CD8-positive, alpha-beta memory T cell (primary cell): Measurements from ENCODE around the gene SNRPA. TPM values are rescaled to one million over a fixed set of nuclear protein-coding genes. Genes with fewer than 3 reads are reported as not detected.

ENCODE experiments used
- CTCF ChIA-PET: fragments of 350-600 bp; sonication (Branson Sonifier 250); formaldehyde crosslinking; loops from one replicate; lab custom pipeline; 2021; ENCODE audit warnings: antibody characterized with exemption; lab: Charles Lee
- POLR2A ChIA-PET: fragments of 350-600 bp; sonication (Branson Sonifier 250); formaldehyde crosslinking; loops from one replicate; lab custom pipeline; 2021; ENCODE audit warnings: antibody characterized with exemption; lab: Charles Lee
- DNase-seq, 5 donors: peaks; one replicate each; pipeline versions ENCODE4 v3.0.0 to v3.0.0-alpha.2; 2020 to 2022; ENCODE audit warnings: mixed read lengths in 1 of 5
- H3K27ac ChIP-seq: one replicate; pipeline ENCODE4 v1.7.0; 2013; ENCODE audit warnings: low read depth, mild to moderate bottlenecking, low read length, moderate library complexity
- H3K27me3 ChIP-seq: 2 replicates; pipeline ENCODE4 v1.7.0; 2013; ENCODE audit warnings: low read length, mild to moderate bottlenecking; ENCODE audit not compliant: insufficient read depth, poor library complexity, severe bottlenecking
- H3K36me3 ChIP-seq: 2 replicates; pipeline ENCODE4 v1.7.0; 2013; ENCODE audit warnings: mild to moderate bottlenecking, low read length, moderate library complexity; ENCODE audit not compliant: insufficient read depth
- H3K4me1 ChIP-seq: 2 replicates; pipeline ENCODE4 v1.7.0; 2013; ENCODE audit warnings: mild to moderate bottlenecking, low read length, moderate library complexity; ENCODE audit not compliant: insufficient read depth
- H3K4me3 ChIP-seq: 2 replicates; pipeline ENCODE4 v1.7.0; 2013; ENCODE audit warnings: mild to moderate bottlenecking, low read length
- H3K9me3 ChIP-seq: 2 replicates; pipeline ENCODE4 v1.7.0; 2013; ENCODE audit warnings: mild to moderate bottlenecking, low read length
- H3K27ac Mint-ChIP-seq, 8 donors: one replicate each; pipeline ENCODE4 v1.8.0; 2020 to 2021; ENCODE audit warnings: mixed read lengths in 8 of 8, mild to moderate bottlenecking in 6 of 8, inconsistent platforms in 3 of 8, moderate library complexity in 3 of 8
- H3K27me3 Mint-ChIP-seq, 2 donors: one replicate each; pipeline ENCODE4 v1.8.0; 2020 to 2021; ENCODE audit warnings: mixed read lengths in 2 of 2, mild to moderate bottlenecking in 1 of 2, moderate library complexity in 1 of 2
- H3K36me3 Mint-ChIP-seq, 3 donors: one replicate each; pipeline ENCODE4 v1.8.0; 2020 to 2021; ENCODE audit warnings: mixed read lengths in 3 of 3, inconsistent platforms in 1 of 3, mild to moderate bottlenecking in 1 of 3
- H3K4me1 Mint-ChIP-seq, 3 donors: one replicate each; pipeline ENCODE4 v1.8.0; 2020 to 2021; ENCODE audit warnings: mixed read lengths in 3 of 3, inconsistent platforms in 1 of 3, mild to moderate bottlenecking in 1 of 3
- H3K4me3 Mint-ChIP-seq, 7 donors: one replicate each; pipeline ENCODE4 v1.8.0; 2020 to 2021; ENCODE audit warnings: mixed read lengths in 7 of 7, mild to moderate bottlenecking in 6 of 7, moderate library complexity in 4 of 7, inconsistent platforms in 2 of 7
- H3K9me3 Mint-ChIP-seq, 5 donors: one replicate each; pipeline ENCODE4 v1.8.0; 2020 to 2022; ENCODE audit warnings: mixed read lengths in 5 of 5, mild to moderate bottlenecking in 3 of 5, moderate library complexity in 2 of 5, inconsistent platforms in 1 of 5
- polyA plus RNA-seq: library from polyadenylated mRNA; unstranded; fragments of 300-500 nt; fragmentation: Illumina TruSeq; gene quantifications from one replicate; pipeline ENCODE4 v1.2.3, GENCODE V29; 2021
- total RNA-seq, 2 experiments: library from RNA; stranded (reverse); gene quantifications; one replicate each; pipeline ENCODE4 v1.2.3, GENCODE V29; 2021

The SNRPA gene
- total and polyA plus RNA-seq, 3 experiments from 2014 or later = 89.5 to 202 (median 202) TPM

- DNase-seq = no peak
- Histone ChIP-seq H3K4me1 (no peaks in the 10 kb centered on the region), H3K9me3 (no peaks in the 10 kb centered on the region), H3K36me3 (peaks cover 22% of the 10 kb centered on the region), H3K4me3 (no peak overlapping the region), H3K27ac (no peak overlapping the region), H3K27me3 (no peaks in the 10 kb centered on the region)
- Mint-ChIP-seq H3K27me3 (no peaks in the 10 kb centered on the region), H3K27ac (no peak overlapping the region), H3K9me3 (peaks cover 0 to 2% (median 0%) of the 10 kb centered on the region in 5 donors), H3K4me3 (no peak overlapping the region), H3K4me1 (no peaks in the 10 kb centered on the region), H3K36me3 (peaks cover 6 to 73% (median 17%) of the 10 kb centered on the region in 3 donors)
- POLR2A ChIA-PET = interaction anchor here (0.7 kb wide), 1 partner anchor 446 kb away, joined by 3 read pairs; no protein-coding TSS in a partner anchor
- CTCF ChIA-PET = no interaction called here
Measured at GRCh38 chr19:40736661-40737060, 14.3 kb upstream of the SNRPA start.

GRCh38 chr19:40737102-40737644 is 13.8 kb upstream of the SNRPA start:
- no peaks in the 10 kb centered on the region for H3K27me3 ChIP-seq
- H3K36me3 Mint-ChIP-seq = peaks cover 6 to 70% (median 15%) of the 10 kb centered on the region in 3 donors
- H3K27ac Mint-ChIP-seq = no peak overlapping the region
- peaks cover 0 to 2% (median 0%) of the 10 kb centered on the region in 5 donors for H3K9me3 Mint-ChIP-seq
- H3K4me1 Mint-ChIP-seq = no peaks in the 10 kb centered on the region
- ChIA-PET POLR2A (no interaction called here), CTCF (no interaction called here)
- no peak overlapping the region for H3K4me3 ChIP-seq
- H3K4me3 Mint-ChIP-seq = no peak overlapping the region
- no peak overlapping the region for H3K27ac ChIP-seq
- no peak for DNase-seq
- peaks cover 22% of the 10 kb centered on the region for H3K36me3 ChIP-seq
- H3K4me1 ChIP-seq = no peaks in the 10 kb centered on the region
- H3K27me3 Mint-ChIP-seq = no peaks in the 10 kb centered on the region
- H3K9me3 ChIP-seq = no peaks in the 10 kb centered on the region

- H3K9me3 Mint-ChIP-seq = peaks cover 0 to 2% (median 0%) of the 10 kb centered on the region in 5 donors
- no peak for DNase-seq
- no peaks in the 10 kb centered on the region for H3K27me3 Mint-ChIP-seq
- H3K27ac Mint-ChIP-seq = peak overlapping the region in 1 of 8 donors; percentile 58
- H3K4me1 Mint-ChIP-seq = no peaks in the 10 kb centered on the region
- no peak overlapping the region for H3K4me3 Mint-ChIP-seq
- H3K36me3 Mint-ChIP-seq = peaks cover 6 to 52% (median 10%) of the 10 kb centered on the region in 3 donors
- H3K27me3 ChIP-seq = no peaks in the 10 kb centered on the region
- no peaks in the 10 kb centered on the region for H3K4me1 ChIP-seq
- no peaks in the 10 kb centered on the region for H3K9me3 ChIP-seq
- ChIA-PET POLR2A (no interaction called here), CTCF (no interaction called here)
- no peak overlapping the region for H3K27ac ChIP-seq
- no peak overlapping the region for H3K4me3 ChIP-seq
- H3K36me3 ChIP-seq = peaks cover 12% of the 10 kb centered on the region
Measured at GRCh38 chr19:40739030-40739839, 11.8 kb upstream of the SNRPA start.

- Mint-ChIP-seq H3K36me3 (peaks cover 6 to 46% (median 10%) of the 10 kb centered on the region in 3 donors), H3K4me1 (no peaks in the 10 kb centered on the region), H3K27me3 (no peaks in the 10 kb centered on the region), H3K9me3 (peaks cover 0 to 2% (median 0%) of the 10 kb centered on the region in 5 donors), H3K4me3 (no peak overlapping the region), H3K27ac (peak overlapping the region in 2 of 8 donors; percentile 58 to 60)
- H3K4me1 ChIP-seq = no peaks in the 10 kb centered on the region
- no peak for DNase-seq
- POLR2A ChIA-PET = no interaction called here
- peaks cover 11% of the 10 kb centered on the region for H3K36me3 ChIP-seq
- CTCF ChIA-PET = no interaction called here
- no peaks in the 10 kb centered on the region for H3K9me3 ChIP-seq
- H3K27ac ChIP-seq = no peak overlapping the region
- no peak overlapping the region for H3K4me3 ChIP-seq
- H3K27me3 ChIP-seq = no peaks in the 10 kb centered on the region
Measured at GRCh38 chr19:40739871-40740703, 10.9 kb upstream of the SNRPA start.

GRCh38 chr19:40740747-40741146 is 10.3 kb upstream of the SNRPA start:
- no peaks in the 10 kb centered on the region for H3K4me1 ChIP-seq
- peaks cover 0 to 2% (median 0%) of the 10 kb centered on the region in 5 donors for H3K9me3 Mint-ChIP-seq
- H3K4me3 Mint-ChIP-seq = no peak overlapping the region
- no peaks in the 10 kb centered on the region for H3K9me3 ChIP-seq
- no peaks in the 10 kb centered on the region for H3K27me3 ChIP-seq
- H3K36me3 Mint-ChIP-seq = peaks cover 0 to 39% (median 5%) of the 10 kb centered on the region in 3 donors
- ChIA-PET CTCF (no interaction called here), POLR2A (no interaction called here)
- no peak for DNase-seq
- no peak overlapping the region for H3K4me3 ChIP-seq
- peaks cover 11% of the 10 kb centered on the region for H3K36me3 ChIP-seq
- H3K27ac ChIP-seq = no peak overlapping the region
- H3K27ac Mint-ChIP-seq = peak overlapping the region in 1 of 8 donors; percentile 60
- H3K4me1 Mint-ChIP-seq = no peaks in the 10 kb centered on the region
- no peaks in the 10 kb centered on the region for H3K27me3 Mint-ChIP-seq

GRCh38 chr19:40741527-40742390 is 9.2 kb upstream of the SNRPA start:
- Histone ChIP-seq H3K9me3 (no peaks in the 10 kb centered on the region), H3K36me3 (peaks cover 11% of the 10 kb centered on the region), H3K27ac (no peak overlapping the region), H3K4me3 (no peak overlapping the region), H3K27me3 (no peaks in the 10 kb centered on the region), H3K4me1 (no peaks in the 10 kb centered on the region)
- DNase-seq = no peak
- H3K27ac Mint-ChIP-seq = peak overlapping the region in 2 of 8 donors; percentile 36 to 85
- ChIA-PET CTCF (no interaction called here), POLR2A (no interaction called here)
- H3K4me1 Mint-ChIP-seq = no peaks in the 10 kb centered on the region
- no peaks in the 10 kb centered on the region for H3K27me3 Mint-ChIP-seq
- H3K4me3 Mint-ChIP-seq = no peak overlapping the region
- H3K9me3 Mint-ChIP-seq = peaks cover 0 to 2% (median 0%) of the 10 kb centered on the region in 5 donors
- peaks cover 0 to 30% (median 5%) of the 10 kb centered on the region in 3 donors for H3K36me3 Mint-ChIP-seq

GRCh38 chr19:40742477-40742876 is 8.5 kb upstream of the SNRPA start:
- Mint-ChIP-seq H3K9me3 (peaks cover 0 to 2% (median 0%) of the 10 kb centered on the region in 5 donors), H3K36me3 (peaks cover 0 to 23% (median 5%) of the 10 kb centered on the region in 3 donors), H3K4me1 (no peaks in the 10 kb centered on the region), H3K27ac (no peak overlapping the region), H3K4me3 (no peak overlapping the region), H3K27me3 (no peaks in the 10 kb centered on the region)
- peaks cover 7% of the 10 kb centered on the region for H3K36me3 ChIP-seq
- no peak overlapping the region for H3K27ac ChIP-seq
- no peaks in the 10 kb centered on the region for H3K9me3 ChIP-seq
- H3K4me3 ChIP-seq = no peak overlapping the region
- no peaks in the 10 kb centered on the region for H3K4me1 ChIP-seq
- H3K27me3 ChIP-seq = no peaks in the 10 kb centered on the region
- POLR2A ChIA-PET = interaction anchor here (0.6 kb wide), 1 partner anchor 106 kb away, joined by 11 read pairs; no protein-coding TSS in a partner anchor
- CTCF ChIA-PET = no interaction called here
- no peak for DNase-seq
